Muscle layer of colon (tissue), 2 donors: ENCODE results near the gene ARRDC4.
A peak's percentile ranks its signal among the peaks of the same experiment; 100 is the strongest.

Source experiments
- H3K27ac ChIP-seq: one replicate; pipeline ENCODE4 v1.7.0; 2013; ENCODE audit warnings: low read depth, mild to moderate bottlenecking, low read length, moderate library complexity
- H3K27me3 ChIP-seq, 2 donors: one replicate each; pipeline ENCODE4 v1.7.0; 2013; ENCODE audit warnings: low read length in 2 of 2, mild to moderate bottlenecking in 2 of 2; ENCODE audit not compliant: insufficient read depth in 2 of 2, control insufficient read depth in 1 of 2
- H3K36me3 ChIP-seq: one replicate; pipeline ENCODE4 v1.7.0; 2013; ENCODE audit warnings: mild to moderate bottlenecking, low read length; ENCODE audit not compliant: insufficient read depth
- H3K4me1 ChIP-seq: one replicate; pipeline ENCODE4 v1.7.0; 2013; ENCODE audit warnings: mild to moderate bottlenecking, low read length; ENCODE audit not compliant: insufficient read depth
- H3K4me3 ChIP-seq, 2 donors: one replicate each; pipeline ENCODE4 v1.7.0; 2013; ENCODE audit warnings: low read length in 2 of 2, low read depth in 1 of 2, mild to moderate bottlenecking in 1 of 2, moderate library complexity in 1 of 2
- H3K9ac ChIP-seq: one replicate; pipeline ENCODE4 v1.7.0; 2013; ENCODE audit warnings: low read length
- H3K9me3 ChIP-seq: one replicate; pipeline ENCODE4 v1.7.0; 2013; ENCODE audit warnings: mild to moderate bottlenecking, low read length
- donor health status: abdominal sarcoma.
- donor health status: Adenocarcinoma of cecum.

ARRDC4 gene

DNA sequence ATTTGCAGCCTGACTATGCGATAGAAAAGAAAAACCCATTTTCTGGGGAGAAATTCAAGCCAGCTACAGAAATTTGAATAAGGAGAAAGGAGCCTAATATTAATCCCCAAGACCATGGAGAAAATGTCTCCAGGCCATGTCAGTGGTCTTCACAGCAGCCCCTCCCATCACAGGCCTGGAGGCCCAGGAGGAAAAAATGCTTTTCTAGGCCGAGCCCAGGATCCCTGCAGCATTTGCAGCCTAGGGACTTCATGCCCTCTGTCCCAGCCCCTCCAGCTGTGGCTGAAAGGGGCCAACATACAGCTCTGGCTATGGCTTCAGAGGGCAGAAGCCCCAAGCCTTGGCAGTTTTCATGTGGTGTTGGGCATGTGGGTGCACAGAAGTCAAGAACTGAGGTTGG lies 26.3 kb downstream of the ARRDC4 start:
- Histone ChIP-seq H3K27ac (no peak overlapping the region), H3K27me3 (no peaks in the 10 kb centered on the region)

DNA sequence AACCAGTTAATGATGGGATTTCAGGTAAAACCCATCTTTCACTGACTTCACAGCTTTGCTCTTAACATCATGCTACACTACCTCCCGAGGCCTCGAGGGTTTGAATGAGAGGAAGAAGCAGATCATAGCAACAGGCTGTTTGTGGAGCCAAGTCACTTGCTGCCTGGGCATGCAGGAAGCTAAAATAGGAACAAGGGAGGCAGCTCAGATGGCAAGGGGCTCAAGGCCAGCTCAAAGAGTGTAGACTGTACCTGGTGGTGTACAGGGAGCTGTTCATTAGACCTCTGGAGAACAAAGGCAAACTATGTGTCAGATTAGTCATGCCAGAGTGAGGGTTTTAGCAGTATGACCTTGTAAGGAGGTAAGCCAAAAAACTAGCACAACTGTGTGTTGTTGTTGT lies 28.8 kb downstream of the ARRDC4 start:
- H3K4me3 ChIP-seq, result no peak overlapping the region
- H3K9me3 ChIP-seq, result no peaks in the 10 kb centered on the region
- no peak overlapping the region for H3K9ac ChIP-seq
- H3K36me3 ChIP-seq, result no peaks in the 10 kb centered on the region
- H3K4me1 ChIP-seq, result peaks cover 9% of the 10 kb centered on the region
- H3K27me3 ChIP-seq, result no peaks in the 10 kb centered on the region
- H3K27ac ChIP-seq, result no peak overlapping the region

More for the DNA sequence above, 26.3 kb downstream of the ARRDC4 start:
- Histone ChIP-seq H3K36me3 (peaks cover 8% of the 10 kb centered on the region), H3K9ac (no peak overlapping the region), H3K9me3 (no peaks in the 10 kb centered on the region), H3K4me1 (no peaks in the 10 kb centered on the region), H3K4me3 (no peak overlapping the region)

DNA sequence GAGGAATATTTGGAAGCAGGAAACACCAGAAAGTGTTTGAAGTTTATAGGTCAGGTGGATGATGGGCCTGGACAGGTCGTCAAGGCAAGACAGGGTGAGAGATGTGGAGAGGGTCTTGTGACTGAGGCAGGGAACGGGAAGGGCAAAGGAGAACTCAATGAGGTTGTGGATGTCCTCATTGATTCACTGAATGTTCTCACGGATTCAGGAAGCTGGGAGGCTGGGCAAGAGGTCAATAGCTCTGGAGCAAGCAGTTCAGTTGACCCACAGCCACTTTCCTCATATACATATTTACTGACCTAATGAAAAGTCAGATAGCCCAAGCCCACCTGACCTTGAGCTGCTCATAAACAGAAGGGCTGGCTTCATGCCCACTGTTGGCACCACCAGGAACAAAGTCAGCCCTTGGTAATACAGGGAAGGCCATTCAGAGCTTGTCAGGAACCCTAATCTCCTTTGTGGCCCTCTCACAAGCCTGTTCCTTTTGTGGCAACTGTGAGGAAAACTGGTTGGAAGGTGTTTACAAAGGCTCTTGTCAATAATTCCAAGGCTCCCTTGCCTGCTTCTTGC lies 31.6 kb downstream of the ARRDC4 start:
- Histone ChIP-seq H3K4me3 (no peak overlapping the region), H3K27me3 (no peaks in the 10 kb centered on the region), H3K9ac (no peak overlapping the region), H3K36me3 (no peaks in the 10 kb centered on the region), H3K4me1 (peaks cover 28% of the 10 kb centered on the region), H3K9me3 (no peaks in the 10 kb centered on the region), H3K27ac (peak overlapping the region; percentile 38)

DNA sequence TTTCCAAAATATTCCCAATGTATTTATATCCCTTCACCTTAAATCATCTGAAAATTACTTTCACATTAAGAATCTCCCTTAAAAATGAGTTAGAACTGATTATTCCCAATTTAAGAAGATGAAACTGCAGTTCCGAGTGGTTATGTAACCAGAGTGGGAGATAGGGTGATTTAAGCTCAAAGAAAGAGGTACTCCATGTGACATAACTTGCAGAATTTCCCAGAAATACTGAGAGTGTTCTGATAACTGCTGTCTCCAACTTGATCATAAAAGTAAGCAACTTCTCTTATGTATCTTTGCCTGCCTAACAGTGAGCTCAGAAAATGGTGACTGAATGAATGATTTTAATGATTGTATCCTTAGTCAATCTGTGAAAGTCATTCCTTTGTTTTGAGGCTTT lies 32.3 kb downstream of the ARRDC4 start:
- no peaks in the 10 kb centered on the region for H3K36me3 ChIP-seq
- no peak overlapping the region for H3K27ac ChIP-seq
- no peaks in the 10 kb centered on the region for H3K9me3 ChIP-seq
- peaks cover 34% of the 10 kb centered on the region for H3K4me1 ChIP-seq
- H3K9ac ChIP-seq, result no peak overlapping the region
- H3K27me3 ChIP-seq, result no peaks in the 10 kb centered on the region
- no peak overlapping the region for H3K4me3 ChIP-seq

DNA sequence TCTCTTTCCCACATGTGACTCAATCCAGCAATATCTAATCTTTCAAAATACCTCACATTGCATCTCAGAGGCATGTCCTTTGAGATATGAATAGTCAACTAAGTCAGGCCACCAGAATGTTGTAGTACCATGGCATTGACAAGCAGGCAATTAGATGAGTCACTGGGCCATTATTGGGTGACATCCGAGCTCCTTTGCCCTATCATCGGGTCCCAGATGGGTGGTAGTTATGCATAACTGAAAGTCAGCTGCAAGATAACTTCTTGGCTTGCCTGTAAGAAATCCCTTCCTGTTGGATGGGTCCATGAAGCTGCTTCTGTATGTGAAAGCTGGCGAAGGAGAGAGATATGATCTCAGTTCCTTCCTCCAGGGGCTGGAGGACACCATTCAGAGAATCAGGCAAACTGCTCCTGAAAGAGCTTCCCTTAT lies 32.8 kb downstream of the ARRDC4 start:
- Histone ChIP-seq H3K36me3 (no peaks in the 10 kb centered on the region), H3K9me3 (no peaks in the 10 kb centered on the region), H3K27me3 (no peaks in the 10 kb centered on the region), H3K4me1 (peaks cover 38% of the 10 kb centered on the region), H3K4me3 (no peak overlapping the region), H3K27ac (no peak overlapping the region), H3K9ac (no peak overlapping the region)

DNA sequence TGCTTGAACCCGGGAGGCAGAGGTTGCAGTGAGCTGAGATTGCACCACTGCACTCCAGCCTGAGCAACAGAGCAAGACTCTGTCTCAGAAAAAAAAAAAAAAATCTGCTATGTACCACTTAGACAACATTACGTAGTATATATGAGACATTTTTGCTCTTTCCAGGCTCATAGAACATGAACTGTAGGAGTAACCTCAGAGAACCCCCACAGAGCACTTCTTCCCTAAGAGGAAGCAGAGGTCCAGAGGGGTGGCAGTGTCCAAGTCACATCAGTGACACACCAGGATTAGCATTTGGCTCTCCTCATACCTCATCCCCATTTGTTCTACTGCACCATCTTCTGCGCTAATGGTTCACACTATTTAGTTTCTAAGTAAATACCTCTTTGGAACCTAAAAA lies 33.7 kb downstream of the ARRDC4 start:
- Histone ChIP-seq H3K4me3 (no peak overlapping the region), H3K4me1 (peaks cover 42% of the 10 kb centered on the region), H3K27me3 (no peaks in the 10 kb centered on the region), H3K9ac (no peak overlapping the region), H3K36me3 (no peaks in the 10 kb centered on the region), H3K9me3 (no peaks in the 10 kb centered on the region), H3K27ac (no peak overlapping the region)

DNA sequence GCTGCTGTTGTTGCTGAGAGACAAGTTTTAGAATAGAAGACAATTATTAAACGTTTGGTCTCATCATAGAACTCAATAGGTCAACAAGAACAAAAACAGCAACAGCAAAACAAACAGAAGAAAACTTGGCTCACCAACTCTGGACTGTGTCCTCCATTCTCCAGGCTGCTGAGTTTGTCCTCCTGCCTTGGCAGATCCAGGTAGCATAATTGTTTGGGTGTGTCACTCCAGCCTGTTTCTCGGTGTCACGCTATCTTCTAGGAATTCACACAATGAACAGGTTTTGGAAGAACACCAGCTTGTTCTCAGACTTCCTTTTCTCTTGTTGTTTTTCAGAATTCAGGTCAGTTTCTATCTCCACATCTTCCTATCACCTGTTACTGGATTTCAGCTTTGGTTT lies 34.7 kb downstream of the ARRDC4 start:
- Histone ChIP-seq H3K27ac (no peak overlapping the region), H3K9ac (no peak overlapping the region), H3K27me3 (no peaks in the 10 kb centered on the region), H3K9me3 (no peaks in the 10 kb centered on the region), H3K4me1 (peaks cover 44% of the 10 kb centered on the region), H3K4me3 (peak overlapping the region in 1 of 2 donors; percentile 20), H3K36me3 (no peaks in the 10 kb centered on the region)

DNA sequence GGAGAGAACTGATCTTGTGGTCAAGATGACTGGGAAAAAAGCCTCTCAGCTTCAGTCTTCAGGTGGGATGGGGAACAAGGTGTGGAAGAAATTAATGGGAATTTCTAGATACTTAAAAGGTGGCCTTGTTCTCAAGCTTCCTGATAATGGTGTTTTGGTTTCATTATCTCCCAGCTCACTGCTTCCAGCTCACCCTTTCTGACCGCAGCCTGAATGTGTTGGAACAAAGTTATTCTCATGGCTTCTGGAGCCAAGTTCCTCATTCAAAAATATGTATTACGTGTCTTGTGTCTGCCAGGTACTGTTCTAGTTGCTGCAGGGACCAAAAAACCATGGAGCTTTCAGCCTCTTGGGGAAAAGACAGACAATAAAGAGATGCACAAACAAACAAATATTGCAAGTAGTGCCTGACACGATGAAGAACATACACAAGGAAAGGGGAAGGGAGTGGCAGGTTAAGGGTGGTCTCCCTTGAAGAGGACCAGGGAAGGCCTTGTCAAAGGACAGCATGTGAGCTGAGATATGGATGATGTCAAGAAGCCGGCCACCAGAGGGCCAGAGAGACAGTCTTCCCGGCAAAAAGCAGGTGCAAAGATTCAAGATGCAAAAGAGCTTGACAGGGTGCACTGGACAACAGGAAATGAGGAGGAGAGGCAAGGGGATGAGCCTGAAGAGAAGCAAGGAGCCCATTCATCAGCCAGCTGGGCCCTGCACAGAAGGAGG lies 35.5 kb downstream of the ARRDC4 start:
- Histone ChIP-seq H3K27ac (peak overlapping the region; percentile 1), H3K9ac (no peak overlapping the region), H3K27me3 (no peaks in the 10 kb centered on the region), H3K36me3 (no peaks in the 10 kb centered on the region), H3K4me1 (peaks cover 53% of the 10 kb centered on the region), H3K9me3 (no peaks in the 10 kb centered on the region), H3K4me3 (peak overlapping the region in 1 of 2 donors; percentile 20)

DNA sequence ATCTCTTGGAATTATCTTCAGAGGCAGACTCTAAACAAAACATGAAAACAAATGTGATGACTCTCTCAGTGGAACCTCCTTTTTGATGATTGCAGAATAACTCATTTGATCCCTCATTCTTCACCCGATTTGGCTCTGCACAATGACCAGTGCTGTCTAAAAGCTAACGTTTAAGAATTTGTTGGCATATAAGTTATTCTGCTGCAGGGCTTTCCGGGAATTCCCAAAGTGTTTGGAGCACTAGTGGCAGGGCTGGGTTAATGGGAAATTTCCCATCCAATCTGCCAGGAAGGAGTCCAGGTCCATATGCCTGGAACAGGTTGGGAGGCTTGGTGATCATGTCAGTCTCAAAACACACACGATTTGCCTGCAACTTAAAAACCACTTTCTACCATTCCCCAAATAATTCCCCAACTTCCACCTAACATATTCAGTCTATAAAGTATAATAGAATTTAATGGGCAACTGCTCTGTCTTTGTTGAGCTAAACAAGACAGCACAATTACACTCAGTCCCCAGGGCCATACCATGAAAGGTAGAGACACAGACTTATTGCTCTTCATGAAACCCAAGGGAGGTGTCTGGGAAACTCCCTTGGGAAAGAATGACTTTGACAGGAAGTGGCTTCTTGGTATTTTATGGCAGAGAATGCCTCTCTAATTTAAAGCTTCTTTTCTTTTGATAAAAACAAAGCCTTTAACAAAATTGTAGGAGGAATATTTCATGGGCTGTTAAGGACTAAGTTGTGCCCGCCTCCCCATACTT lies 38.0 kb downstream of the ARRDC4 start:
- no peak overlapping the region for H3K4me3 ChIP-seq
- H3K9me3 ChIP-seq, result no peaks in the 10 kb centered on the region
- no peaks in the 10 kb centered on the region for H3K27me3 ChIP-seq
- peaks cover 55% of the 10 kb centered on the region for H3K4me1 ChIP-seq
- H3K27ac ChIP-seq, result peak overlapping the region; percentile 26
- no peak overlapping the region for H3K9ac ChIP-seq
- no peaks in the 10 kb centered on the region for H3K36me3 ChIP-seq

DNA sequence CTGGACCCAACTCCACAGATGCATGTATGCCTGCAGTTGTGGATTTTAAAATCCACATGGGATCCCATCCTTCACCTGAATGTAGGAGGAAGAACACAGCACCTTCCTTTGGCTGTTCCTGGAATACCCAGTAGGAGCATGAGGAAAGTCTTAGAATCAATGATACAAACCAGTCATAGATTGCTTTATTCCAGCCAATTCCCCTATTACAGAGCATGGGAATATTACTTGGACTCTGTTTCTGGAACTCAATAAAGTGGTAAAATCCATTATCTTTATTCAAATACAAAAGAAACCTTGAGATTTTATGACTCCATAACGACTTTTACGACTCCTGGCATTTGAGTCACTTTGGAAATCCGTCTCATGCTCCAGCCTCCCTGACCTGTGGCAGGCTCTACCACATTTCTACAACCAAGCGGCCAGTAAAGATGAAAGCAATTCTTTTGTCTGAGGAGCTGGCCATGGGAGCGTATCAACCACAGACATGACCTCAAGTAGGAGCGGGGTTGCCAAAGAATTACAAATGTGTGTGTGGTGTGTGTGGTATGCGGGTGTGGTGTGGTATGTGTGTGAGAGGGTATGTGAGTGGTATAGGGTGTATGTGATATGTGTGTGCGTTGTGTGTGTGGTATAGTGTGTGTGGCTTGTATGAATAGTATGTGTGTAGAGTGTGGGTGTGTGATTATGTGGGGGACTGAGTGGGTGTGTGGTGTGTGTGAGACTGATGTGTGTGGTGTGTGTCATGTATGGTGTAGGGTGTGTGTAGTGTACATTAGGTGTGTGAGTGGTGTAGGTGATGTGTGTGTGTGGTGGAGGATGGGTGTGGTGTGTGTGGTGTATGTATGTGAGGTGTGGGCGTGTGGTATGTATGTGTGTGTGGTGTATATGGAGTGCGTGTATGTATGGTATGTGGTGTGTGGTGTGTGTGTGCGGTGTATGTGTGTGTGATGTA lies 40.0 kb downstream of the ARRDC4 start:
- H3K9ac ChIP-seq, result no peak overlapping the region
- H3K27ac ChIP-seq, result peak overlapping the region; percentile 22
- H3K27me3 ChIP-seq, result no peaks in the 10 kb centered on the region
- no peaks in the 10 kb centered on the region for H3K36me3 ChIP-seq
- H3K9me3 ChIP-seq, result no peaks in the 10 kb centered on the region
- H3K4me3 ChIP-seq, result no peak overlapping the region
- H3K4me1 ChIP-seq, result peaks cover 55% of the 10 kb centered on the region

DNA sequence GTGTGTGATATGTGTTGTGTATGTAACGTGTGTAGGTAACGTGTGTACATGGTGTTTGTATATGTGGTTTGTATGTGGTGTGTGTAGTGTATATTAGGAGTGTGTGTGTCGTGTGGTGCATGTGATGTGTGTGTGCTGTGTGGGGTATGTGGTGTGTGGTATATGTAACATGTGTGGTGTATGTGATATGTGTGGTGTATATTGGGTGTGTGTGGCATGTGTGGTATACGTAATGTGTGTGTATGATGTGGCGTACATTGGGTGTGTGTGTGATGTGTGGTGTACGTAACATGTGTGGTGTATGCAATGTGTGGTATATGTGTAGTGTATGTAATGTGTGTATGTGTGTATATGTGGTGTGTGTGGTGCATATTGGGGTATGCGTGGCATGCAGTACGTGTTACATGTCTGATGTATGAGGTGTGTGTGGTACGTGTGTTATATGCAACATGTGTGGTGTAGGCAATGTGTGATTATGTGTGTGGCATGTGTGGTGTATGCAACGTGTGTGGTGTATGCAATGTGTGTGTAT lies 41.2 kb downstream of the ARRDC4 start:
- Histone ChIP-seq H3K4me1 (peaks cover 55% of the 10 kb centered on the region), H3K27me3 (no peaks in the 10 kb centered on the region), H3K9ac (no peak overlapping the region), H3K9me3 (no peaks in the 10 kb centered on the region), H3K4me3 (no peak overlapping the region), H3K36me3 (no peaks in the 10 kb centered on the region), H3K27ac (no peak overlapping the region)
